ENCODE measurements around the gene FBXO46.
A peak's percentile ranks its signal among the peaks of the same experiment; 100 is the strongest.

FBXO46 gene, protein sequence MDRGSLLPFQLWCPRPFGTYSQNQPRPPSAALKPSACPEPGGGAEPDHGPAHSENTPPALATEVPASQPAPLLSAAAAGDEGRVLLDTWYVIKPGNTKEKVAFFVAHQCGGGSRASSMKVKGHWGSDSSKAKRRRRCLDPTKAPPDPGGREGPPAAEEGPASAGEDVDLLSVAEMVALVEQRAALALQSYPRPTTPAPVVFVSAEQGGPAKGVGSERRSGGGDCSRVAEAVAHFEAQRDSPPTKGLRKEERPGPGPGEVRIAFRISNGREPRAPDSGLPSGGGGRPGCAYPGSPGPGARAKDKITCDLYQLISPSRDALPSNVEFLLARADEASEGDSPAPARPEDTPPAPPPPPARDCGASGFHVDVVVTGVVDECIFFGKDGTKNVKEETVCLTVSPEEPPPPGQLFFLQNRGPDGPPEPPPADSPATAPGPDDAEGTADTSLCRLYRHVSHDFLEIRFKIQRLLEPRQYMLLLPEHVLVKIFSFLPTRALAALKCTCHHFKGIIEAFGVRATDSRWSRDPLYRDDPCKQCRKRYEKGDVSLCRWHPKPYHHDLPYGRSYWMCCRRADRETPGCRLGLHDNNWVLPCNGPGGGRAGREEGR

DNA sequence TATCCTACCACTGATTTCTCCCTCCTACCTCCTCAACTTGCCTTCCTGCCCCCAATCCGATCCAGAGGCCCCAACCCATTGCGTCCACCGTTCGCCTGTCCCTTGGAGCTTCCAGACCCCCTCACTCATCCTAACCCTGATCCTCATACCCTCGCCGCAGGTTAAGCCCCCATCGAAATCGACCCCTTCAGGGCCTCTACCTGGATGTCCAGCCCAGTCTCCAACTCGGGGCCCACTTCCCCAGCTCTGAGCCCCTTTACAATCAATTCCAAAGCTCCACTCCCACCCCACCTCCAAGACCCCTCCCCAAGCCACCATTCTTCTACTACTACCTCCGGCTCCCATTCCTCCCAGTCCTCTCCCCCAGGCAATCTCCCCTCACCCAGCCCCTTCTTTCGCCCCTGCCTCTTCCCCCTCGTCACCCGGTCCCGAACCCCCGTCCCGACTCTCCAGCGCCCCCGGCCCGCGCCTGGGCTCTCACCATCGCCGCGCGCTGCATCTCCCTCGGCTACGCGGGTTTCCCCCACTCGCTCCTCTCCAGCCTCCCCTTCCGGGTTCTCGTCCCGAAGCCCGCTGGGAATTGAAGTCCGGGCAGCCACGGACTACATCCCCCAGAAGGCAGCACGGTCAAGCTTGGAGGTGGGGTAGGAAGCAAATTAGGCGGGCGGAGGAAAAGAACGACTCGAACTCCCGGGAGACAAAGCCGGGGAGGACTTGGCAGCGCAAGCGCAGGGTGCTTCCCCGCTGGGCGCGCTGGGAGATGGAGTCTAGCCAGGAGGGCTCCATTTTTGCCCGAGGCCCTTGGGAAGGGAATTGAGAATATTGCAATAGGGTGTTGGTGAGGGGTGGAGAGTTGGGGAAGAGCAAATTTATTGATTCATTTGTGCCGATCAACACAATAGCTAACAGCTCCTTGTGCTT, at the start of gene FBXO46:
TSS of gene FBXO46 (minus strand) at position 529 of the 921 bp plus-strand sequence. CDS start 17,401 bp downstream, outside the sequence.
- peak; percentile 96 for DNase-seq (ENCODE audit: low spot score)

DNA sequence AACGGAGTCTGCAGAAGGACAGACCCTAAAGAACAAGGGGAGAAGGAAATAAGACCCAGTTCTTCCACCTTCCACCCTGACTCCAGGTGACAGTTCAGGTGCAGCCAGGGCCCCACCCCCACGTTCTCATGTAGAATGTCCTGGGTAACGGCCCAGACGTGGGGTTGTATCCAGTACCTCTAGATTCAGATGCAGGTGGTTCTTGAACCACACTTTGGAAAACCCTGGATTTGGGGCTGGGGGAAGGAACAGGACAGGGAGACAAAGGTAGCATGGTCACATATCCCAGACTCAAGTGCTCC, 49.4 kb upstream of the FBXO46 start:
- no peak for DNase-seq (ENCODE audit: low spot score)

DNA sequence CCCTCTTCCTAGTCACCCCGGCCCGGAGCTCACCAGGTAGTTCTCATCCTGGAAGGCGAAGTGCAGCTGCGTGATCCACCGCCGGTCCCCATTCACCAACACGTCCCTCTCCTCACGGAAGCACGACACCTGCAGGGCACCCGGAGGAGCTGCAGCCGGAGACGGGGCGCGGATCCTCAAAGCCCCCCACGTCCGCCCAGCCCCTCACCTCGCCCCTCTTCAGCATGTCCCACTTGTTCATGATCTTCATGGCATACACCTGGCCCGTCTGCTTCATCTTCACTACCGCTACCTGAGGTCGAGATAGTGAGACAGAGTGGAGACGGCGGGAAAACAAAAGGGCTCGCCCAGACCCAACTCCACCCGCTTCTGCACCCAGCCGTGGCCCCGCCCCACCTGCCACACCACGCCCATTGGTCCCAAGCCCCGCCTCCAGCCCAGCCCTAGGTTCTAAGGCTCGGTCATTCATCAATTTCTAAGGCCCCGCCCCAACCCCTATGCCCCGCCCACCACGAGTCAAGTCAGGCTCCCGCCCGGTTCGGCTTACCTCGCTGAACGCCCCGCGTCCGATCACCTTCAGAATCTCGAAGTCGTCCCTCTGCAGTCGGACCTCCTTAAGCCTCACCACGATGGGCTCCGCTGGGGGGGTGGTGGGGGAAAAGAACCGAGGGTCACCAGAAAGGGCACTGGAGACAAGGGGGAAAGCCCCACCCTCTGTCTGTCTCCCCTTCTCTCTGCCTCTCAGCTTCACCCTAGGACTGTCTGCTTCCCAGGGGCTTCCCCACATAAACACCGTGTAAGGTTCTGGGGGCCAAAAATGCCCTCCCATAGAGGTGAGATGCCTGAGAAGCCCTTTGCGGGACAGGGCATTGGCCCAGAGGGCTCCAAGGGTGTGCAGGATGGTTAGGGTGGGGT, 48.8 kb upstream of the FBXO46 start:
- peak; percentile 86 for DNase-seq (ENCODE audit: low spot score)

GRCh38 chr19:45778010-45778661, 47.4 kb upstream of the FBXO46 start:
- no peak for DNase-seq (ENCODE audit: low spot score)

DNA sequence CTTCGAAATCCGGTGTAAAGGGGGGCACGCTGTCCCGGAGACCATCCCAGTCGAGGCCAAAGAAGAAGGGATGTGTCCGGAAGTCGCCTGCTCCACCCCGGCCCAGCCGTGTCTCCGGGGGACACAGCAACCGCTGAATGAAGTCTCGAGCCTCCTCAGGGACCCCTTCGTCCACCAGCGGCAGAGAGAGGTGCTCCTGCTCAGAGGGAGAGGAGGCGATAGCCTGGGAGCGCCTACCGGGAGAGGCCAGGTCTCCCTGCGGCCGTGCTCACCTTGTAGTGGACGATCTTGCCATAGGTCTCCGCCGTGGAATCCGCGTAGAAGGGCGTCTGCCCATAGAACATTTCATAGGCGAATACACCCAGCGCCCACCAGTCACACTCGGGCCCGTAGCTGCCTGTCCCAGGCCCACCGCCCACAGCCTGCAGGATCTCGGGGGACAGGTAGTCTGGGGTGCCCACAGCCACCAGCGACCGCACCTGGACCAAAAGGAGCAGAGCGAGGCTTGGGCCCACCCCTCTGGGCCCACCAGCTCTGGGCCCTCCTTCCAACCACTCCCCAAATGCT, 46.8 kb upstream of the FBXO46 start:
- DNase-seq (ENCODE audit: low spot score) = no peak

DNA sequence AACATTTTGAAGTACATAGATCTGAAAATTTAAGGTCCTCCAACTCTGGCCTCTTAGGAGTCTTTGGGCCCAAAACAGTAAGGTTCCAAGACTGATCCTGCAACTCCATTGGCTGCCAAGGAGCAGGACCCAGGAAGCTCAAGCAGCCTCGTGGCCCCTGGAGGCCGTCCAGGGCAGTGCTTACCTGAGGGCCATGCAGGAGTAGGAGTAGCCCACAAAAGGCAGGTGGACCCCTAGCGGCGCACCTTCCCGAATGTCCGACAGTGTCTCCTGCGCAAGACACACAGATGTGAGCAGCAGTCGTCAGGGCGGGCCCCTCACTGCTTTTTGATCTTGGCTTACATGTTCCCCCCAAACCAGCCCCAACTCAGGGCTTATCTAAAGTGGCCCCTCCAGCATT, 44.1 kb upstream of the FBXO46 start:
- no peak for DNase-seq (ENCODE audit: low spot score)

- no peak for DNase-seq (ENCODE audit: low spot score)
These were observed 42.7 kb upstream of the FBXO46 start for GRCh38 chr19:45773384-45773783.

DNA sequence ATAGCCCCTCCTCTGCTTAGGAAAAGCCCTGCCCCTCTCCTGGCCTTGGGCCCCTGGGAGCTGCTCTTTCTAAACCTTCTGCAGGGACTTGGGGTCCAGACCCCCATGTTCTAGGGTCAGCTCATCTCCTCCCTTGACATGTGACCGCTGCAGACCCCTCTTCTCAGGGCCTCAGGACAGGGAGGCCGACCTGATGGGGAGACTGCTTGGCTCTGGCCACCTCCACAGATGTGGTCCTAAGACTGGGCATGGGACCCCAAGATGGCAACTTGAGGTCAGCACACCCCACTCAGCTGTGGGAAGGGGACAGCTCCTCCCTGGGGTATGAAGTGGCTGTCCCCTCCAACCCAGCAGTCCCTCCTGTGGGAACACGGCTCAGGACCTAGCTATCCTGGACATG, 42.2 kb upstream of the FBXO46 start:
- DNase-seq (ENCODE audit: low spot score) = no peak

DNA sequence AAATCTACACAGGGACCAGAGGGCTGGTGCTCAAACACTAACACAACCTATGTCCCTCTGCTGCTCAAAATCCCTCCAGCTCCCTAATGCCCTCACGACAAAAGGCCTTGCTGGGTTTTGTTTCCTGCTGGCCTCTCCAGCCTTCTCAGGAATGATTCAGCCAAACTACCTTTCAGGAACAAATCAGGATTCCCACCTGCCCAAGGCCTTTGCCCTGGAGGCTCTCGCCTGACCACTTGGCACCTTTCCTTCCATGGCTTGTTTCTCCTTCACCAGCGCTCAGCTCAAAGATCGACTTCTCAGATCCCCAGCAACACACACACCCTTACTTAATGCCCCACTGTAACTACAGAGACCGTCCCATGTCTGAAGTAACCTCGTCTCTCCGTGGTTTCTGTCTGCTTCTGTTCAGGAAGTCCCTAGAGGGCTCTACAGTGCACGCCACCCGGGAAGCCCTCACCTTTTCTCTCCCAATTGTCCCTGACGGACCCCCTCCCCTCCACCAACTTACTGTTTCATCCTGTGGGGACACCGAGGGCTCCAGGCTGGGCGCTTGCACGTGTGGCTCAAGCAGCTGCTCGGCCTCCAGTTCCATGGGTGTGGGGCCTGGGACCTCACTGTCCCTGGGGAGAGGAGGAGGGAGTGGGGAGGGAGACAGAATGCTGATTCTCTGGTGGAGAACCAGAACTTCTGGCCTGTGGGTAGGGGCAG, 41.6 kb upstream of the FBXO46 start:
- no peak for DNase-seq (ENCODE audit: low spot score)

GRCh38 chr19:45771311-45771933, 40.7 kb upstream of the FBXO46 start:
- no peak for DNase-seq (ENCODE audit: low spot score)

GRCh38 chr19:45770192-45771101, 39.8 kb upstream of the FBXO46 start:
- peak; percentile 91 for DNase-seq (ENCODE audit: low spot score)

DNA sequence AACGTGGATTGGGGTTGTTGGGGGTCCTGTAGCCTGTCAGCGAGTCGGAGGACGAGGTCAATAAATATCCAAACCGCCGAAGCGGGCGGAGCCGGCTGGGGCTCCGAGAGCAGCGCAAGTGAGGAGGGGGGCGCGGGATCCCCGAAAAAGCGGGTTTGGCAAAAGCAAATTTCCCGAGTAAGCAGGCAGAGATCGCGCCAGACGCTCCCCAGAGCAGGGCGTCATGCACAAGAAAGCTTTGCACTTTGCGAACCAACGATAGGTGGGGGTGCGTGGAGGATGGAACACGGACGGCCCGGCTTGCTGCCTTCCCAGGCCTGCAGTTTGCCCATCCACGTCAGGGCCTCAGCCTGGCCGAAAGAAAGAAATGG, 39.1 kb upstream of the FBXO46 start:
- DNase-seq (ENCODE audit: low spot score) = no peak

DNA sequence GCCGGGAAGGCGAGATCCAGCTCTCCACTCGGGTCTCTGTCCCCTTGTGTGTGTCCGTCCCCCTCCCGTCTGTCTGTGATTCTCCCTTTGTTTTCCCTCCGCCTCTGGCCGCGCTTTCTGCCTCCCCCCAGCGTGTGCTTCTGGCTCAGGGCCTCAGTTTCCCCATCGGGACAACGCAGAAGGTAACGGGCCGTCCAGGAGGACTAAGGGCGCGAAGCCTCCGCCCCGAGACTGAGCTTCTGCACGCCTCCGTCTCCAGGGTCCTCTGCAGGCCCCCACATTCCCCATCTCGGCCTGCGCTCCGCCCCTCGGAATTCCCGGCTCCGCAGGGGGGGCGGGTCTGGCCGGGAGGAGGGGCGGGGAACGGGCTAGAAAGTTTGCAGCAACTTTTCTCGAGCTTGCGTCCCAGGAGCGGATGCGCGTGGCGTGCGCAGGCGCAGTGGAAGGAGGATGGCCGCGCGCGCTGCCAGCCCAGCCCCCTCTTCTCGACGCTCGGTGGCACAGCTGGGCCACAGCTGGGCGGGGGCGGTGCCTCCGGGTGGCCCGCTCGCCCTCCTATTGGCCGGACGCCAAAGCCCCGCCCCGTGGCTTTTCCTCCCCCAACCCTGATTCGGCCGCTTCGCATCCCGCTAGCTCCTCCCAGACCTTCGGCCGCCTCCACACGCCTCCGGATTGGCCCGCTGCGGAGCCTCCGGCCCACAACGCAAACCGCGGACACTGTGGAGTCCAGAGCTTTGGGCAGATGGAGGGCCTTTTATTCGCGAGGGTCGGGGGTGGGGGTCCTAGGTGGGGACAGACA, 38.5 kb upstream of the FBXO46 start, which contains the start of gene SIX5:
TSS of gene SIX5 (minus strand) at position 269 of the 799 bp plus-strand sequence. CDS start 408 bp downstream, outside the sequence.
- peak; percentile 95 for DNase-seq (ENCODE audit: low spot score)

DNA sequence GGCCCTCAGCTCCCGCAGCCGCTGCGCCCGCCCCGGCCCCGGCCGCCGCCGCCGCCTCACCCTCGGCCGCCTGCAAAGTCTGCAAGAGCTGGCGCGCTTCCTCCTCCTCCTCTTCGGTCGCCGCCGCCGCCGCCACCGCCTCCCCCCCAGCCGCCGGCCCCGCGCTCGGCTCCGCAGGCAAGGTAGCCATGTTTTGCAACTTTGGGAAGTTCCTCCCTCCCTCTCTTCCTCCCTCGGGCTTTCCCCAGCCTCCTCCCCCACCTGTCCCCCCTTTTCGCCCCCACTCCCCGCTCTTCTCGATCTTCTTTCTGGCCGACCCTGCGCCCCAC, 37.9 kb upstream of the FBXO46 start:
- DNase-seq (ENCODE audit: low spot score) = peak; percentile 30

DNA sequence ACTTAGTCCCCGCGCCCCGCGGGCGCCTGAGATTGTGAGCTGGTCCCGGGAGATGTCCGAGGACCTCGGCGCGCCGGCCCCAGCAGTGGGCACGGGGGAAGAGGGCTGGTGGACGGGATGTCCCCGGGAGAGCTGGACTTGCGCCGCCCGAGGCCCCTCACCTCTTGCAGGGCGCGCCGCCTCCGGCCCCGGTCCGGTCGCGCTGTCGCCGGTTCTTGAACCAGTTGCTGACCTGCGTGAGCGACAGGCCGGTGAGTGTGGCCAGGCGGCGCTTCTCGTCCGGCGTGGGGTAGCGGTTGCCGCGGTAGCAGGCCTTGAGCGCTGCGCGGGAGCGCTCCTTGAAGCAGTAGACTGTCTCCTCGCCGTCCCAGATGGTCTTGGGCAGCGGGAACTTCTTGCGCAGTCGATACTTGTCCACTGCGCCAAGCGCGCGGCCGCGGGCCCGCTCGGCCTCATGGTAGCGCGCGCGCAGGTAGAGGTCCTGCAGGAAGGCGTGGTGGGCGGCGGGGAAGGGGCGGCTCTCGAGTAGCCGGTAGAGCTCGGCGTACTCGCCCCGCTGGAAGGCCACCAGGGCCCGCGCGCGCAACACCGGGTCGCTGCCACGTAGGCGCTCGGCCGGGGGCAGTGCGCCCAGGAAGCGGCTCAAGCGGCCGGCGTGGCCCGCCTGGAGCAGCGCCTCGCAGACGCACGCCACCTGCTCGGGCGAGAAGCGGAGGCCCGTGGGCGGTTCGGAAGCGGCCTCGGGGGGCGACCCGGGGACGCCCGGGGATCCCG, 37.4 kb upstream of the FBXO46 start:
- no peak for DNase-seq (ENCODE audit: low spot score)

- DNase-seq (ENCODE audit: low spot score) = no peak
These were observed 36.7 kb upstream of the FBXO46 start for GRCh38 chr19:45767410-45767880.

DNA sequence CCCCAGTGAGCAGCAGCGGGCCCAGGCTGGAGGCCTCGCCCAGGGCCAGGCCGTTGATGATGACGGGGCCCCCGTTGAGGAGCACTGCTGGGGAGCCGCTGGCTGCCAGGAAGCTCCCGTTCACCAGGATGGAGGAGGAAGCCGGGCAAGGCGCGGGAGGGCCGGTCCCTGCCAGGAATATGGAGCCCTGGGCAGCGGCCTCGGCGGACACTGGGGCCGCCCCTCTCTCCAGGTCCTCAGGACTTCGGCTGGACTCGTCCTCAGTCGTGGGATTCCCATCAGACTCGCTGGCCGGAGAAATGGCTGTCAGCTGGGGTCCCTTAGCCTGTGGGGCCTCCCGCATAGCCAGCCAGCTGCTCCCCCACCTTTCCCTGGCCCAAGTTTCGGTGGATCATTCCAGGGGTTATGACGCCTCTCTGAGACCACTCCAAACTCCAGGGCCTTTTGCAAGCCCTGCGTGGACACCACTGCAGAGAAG, 36.2 kb upstream of the FBXO46 start:
- no peak for DNase-seq (ENCODE audit: low spot score)
